HepG2 (cell line): ENCODE results near the gene GTF2H4. TPM values are rescaled to one million over a fixed set of nuclear protein-coding genes. Genes with fewer than 3 reads are reported as not detected.

ENCODE experiments used
- ATAC-seq: fragments of 200-7000 bp; cut with Tn5 transposase; 3 replicates; pipeline ENCODE4 v1.9.1; 2020; ENCODE audit warnings: mild to moderate bottlenecking, moderate library complexity
- BruUV-seq: library from RNA; stranded (reverse); fragments of 400-500 nt; replicated peaks from 2 replicates; lab custom pipeline; 2021; lab: Mats Ljungman, UMichigan
- CTCF ChIA-PET: fragments of 300-600 bp; formaldehyde crosslinking; extraction: SDS; loops from one replicate; lab custom pipeline; 2021; ENCODE audit warnings: low total read pairs, inconsistent platforms, low intra/inter-chr PET ratio; lab: Yijun Ruan, JAX
- POLR2A ChIA-PET: fragments of 350-600 bp; sonication (Branson Sonifier 250); formaldehyde crosslinking; loops from one replicate; lab custom pipeline; 2020; ENCODE audit warnings: antibody characterized with exemption, inconsistent platforms; lab: Yijun Ruan, JAX
- DNase-seq: peaks from one replicate; pipeline ENCODE4 v3.0.0-alpha.2; 2015; ENCODE audit warnings: low spot score
- FAIRE-seq: peaks from 3 replicates; lab custom pipeline; 2011; peaks lifted over from hg19 to GRCh38; lab: Jason Lieb, UNC
- H2AFZ ChIP-seq: one replicate; pipeline ENCODE4 v1.6.1; 2011; ENCODE audit warnings: low read length, inconsistent platforms
- H3K27ac ChIP-seq: fragments of 300-600 bp; 3 replicates; pipeline ENCODE4 v1.8.0; 2011; ENCODE audit warnings: mixed run types, mild to moderate bottlenecking, mixed read lengths, low read length, inconsistent platforms; ENCODE audit not compliant: insufficient read depth; ENCODE audit errors: extremely low read length
- H3K27me3 ChIP-seq, 2 experiments: fragments of 200-600 bp in 1 of 2; 2 replicates in 1 of 2; 3 replicates in 1 of 2; pipeline versions ENCODE4 v1.6.0 to v1.8.0; 2011; ENCODE audit warnings: low read length in 2 of 2, mild to moderate bottlenecking in 2 of 2, moderate library complexity in 2 of 2, inconsistent platforms in 1 of 2; ENCODE audit not compliant: insufficient read depth in 2 of 2, control insufficient read depth in 1 of 2
- H3K36me3 ChIP-seq, 2 experiments: fragments of 200-600 bp in 1 of 2; replicated peaks in 1 of 2; 2 replicates in 1 of 2; 3 replicates in 1 of 2; pipeline versions ENCODE4 v1.5.1 to v1.8.0; 2011; ENCODE audit warnings: low read length in 2 of 2, inconsistent platforms in 1 of 2; ENCODE audit not compliant: insufficient read depth in 2 of 2, control insufficient read depth in 1 of 2
- H3K4me1 ChIP-seq: 2 replicates; pipeline ENCODE4 v1.5.1; 2012; ENCODE audit warnings: low read length, inconsistent platforms; ENCODE audit not compliant: insufficient read depth
- H3K4me2 ChIP-seq: 2 replicates; pipeline ENCODE4 v1.6.0; 2011; ENCODE audit warnings: low read depth, low read length, inconsistent platforms
- H3K4me3 ChIP-seq, 3 experiments: fragments of 200-600 bp in 1 of 3; sonication (generic), shearing (Covaris generic) in 1 of 3; replicated peaks in 1 of 3; 2 replicates each; pipeline ENCODE4 v1.5.1; 2011 to 2016; ENCODE audit warnings: low read length in 3 of 3, inconsistent platforms in 2 of 3, low read depth in 2 of 3, mild to moderate bottlenecking in 2 of 3, control low read depth in 1 of 3, mixed read lengths in 1 of 3; ENCODE audit not compliant: insufficient read depth in 1 of 3
- H3K79me2 ChIP-seq: one replicate; pipeline ENCODE4 v1.6.1; 2011; ENCODE audit warnings: low read length, inconsistent platforms; ENCODE audit not compliant: insufficient read depth
- H3K9ac ChIP-seq: 2 replicates; pipeline ENCODE4 v1.6.0; 2011; ENCODE audit warnings: mild to moderate bottlenecking, low read depth, low read length, inconsistent platforms; ENCODE audit not compliant: insufficient read depth
- H3K9me3 ChIP-seq: 2 replicates; pipeline ENCODE4 v1.5.1; 2012; ENCODE audit warnings: mild to moderate bottlenecking, low read length
- H4K20me1 ChIP-seq: 2 replicates; pipeline ENCODE4 v1.6.0; 2011; ENCODE audit warnings: inconsistent platforms, mild to moderate bottlenecking, low read length, moderate library complexity; ENCODE audit not compliant: insufficient read depth
- EEA1 ChIP-seq: sonication (generic); formaldehyde crosslinking; IDR thresholded peaks from 2 replicates; pipeline ENCODE4 v1.5.1; 2020; ENCODE audit warnings: mild to moderate bottlenecking, missing genetic modification reagents, borderline replicate concordance
- KLF6 ChIP-seq: IDR thresholded peaks from 2 replicates; pipeline ENCODE4 v1.8.0; 2016; ENCODE audit warnings: missing biosample characterization, missing genetic modification reagents
- U2AF1 ChIP-seq: fragments of 200-400 bp; formaldehyde crosslinking; optimal IDR thresholded peaks from 2 replicates; pipeline ENCODE3; 2017; ENCODE audit warnings: mild to moderate bottlenecking, low read depth, low read length
- ZC3H4 ChIP-seq: sonication (generic); formaldehyde crosslinking; IDR thresholded peaks from 2 replicates; pipeline ENCODE4 v1.4.0; 2020; ENCODE audit warnings: missing genetic modification reagents, borderline replicate concordance
- ZMAT3 ChIP-seq: sonication (generic); formaldehyde crosslinking; conservative IDR thresholded peaks from 2 replicates; pipeline ENCODE4 v1.7.0; 2021; ENCODE audit warnings: missing genetic modification reagents
- ZNF34 ChIP-seq: sonication (generic); formaldehyde crosslinking; IDR thresholded peaks from 2 replicates; pipeline ENCODE4 v1.4.0; 2020; ENCODE audit warnings: mild to moderate bottlenecking, missing genetic modification reagents, borderline replicate concordance
- ZNF879 ChIP-seq: sonication (generic); formaldehyde crosslinking; IDR thresholded peaks from 2 replicates; pipeline ENCODE4 v1.8.1; 2023; ENCODE audit warnings: missing genetic modification reagents
- WGBS: methylation state at CpG from one replicate; pipeline ENCODE4 v1.1.6; 2017; ENCODE audit warnings: low lambda C conversion rate; 5-methylcytosine and 5-hydroxymethylcytosine counted together
- in situ Hi-C: cut with HindIII; loops from 2 replicates; pipeline ENCODE4 v1.10.0; 2017; ENCODE audit warnings: low pct_unique_long_range_greater_than_20kb; ENCODE audit not compliant: extremely low pct_ligation_motif_present
- intact Hi-C: fragments of 100-400 bp; cut with micrococcal nuclease; formaldehyde crosslinking; loops from one replicate; pipeline ENCODE4 v1.10.0; 2022; ENCODE audit not compliant: unreplicated experiment
- polyA plus RNA-seq, 8 experiments: library from polyadenylated mRNA; depleted of rRNA in 3 of 8; stranded (reverse) in 7 of 8; unstranded in 1 of 8; fragments of >200 nt; fragmentation: Illumina TruSeq in 4 of 8; extraction: Trizol in 4 of 8; gene quantifications; 2 replicates each; pipeline versions ENCODE4 v1.2.1 to v1.2.3, GENCODE V29; 2011 to 2016; ENCODE audit warnings: low read depth in 4 of 8, missing spikeins in 1 of 8, mixed read lengths in 1 of 8; ENCODE audit not compliant: insufficient read depth in 1 of 8
- total RNA-seq, 5 experiments: library from RNA; depleted of rRNA; stranded (reverse); fragments of >200 nt; fragmentation: Illumina TruSeq; extraction: Trizol; gene quantifications; 2 replicates each; pipeline ENCODE4 v1.2.3, GENCODE V29; 2016; ENCODE audit warnings: low read depth in 1 of 5
- TF ChIP-seq, protein P1 (sequence below), 2 experiments: fragments of 450-650 bp in 1 of 2; sonication (generic) in 1 of 2; formaldehyde crosslinking in 1 of 2; IDR thresholded peaks; 2 replicates each; pipeline versions ENCODE4 v1.6.1 to v1.8.0; 2016 to 2022; ENCODE audit warnings: antibody characterized with exemption in 1 of 2, mild to moderate bottlenecking in 1 of 2, missing genetic modification reagents in 1 of 2
- TF ChIP-seq, protein P2 (sequence below): sonication (generic); formaldehyde crosslinking; IDR thresholded peaks from 2 replicates; pipeline ENCODE4 v1.4.0; 2020; ENCODE audit warnings: missing genetic modification reagents
- TF ChIP-seq, protein P3 (sequence below): sonication (generic); formaldehyde crosslinking; IDR thresholded peaks from 2 replicates; pipeline ENCODE4 v1.5.1; 2020; ENCODE audit warnings: missing genetic modification reagents, mild to moderate bottlenecking, borderline replicate concordance

GTF2H4 gene
- total and polyA plus RNA-seq, 2 of the 13 experiments (the other 11 are each of a cell fraction or from before 2014, with no cell fraction given), result 15.9 to 49.3 TPM

DNA sequence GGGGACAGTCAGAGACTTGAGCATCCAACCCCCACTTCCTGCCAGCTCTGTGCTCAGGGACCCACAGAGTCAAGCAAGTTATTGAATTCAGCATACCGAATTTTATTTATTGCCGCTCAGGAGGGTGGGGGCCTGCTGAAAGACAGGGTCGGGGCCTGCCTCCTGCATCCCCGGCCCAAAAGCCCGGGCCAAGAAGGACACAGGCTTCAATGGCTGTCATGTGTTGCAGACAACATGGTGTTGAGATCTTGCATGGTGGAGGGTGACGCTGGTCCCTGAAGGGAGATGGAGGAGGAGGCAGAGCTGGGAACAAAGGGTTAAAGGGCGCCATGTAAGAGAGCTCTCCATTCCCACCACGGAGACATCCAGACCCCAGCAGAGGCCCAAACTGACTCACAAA lies 23.3 kb downstream of the GTF2H4 start:
- ChIA-PET CTCF (no interaction called here), POLR2A (no interaction called here)
- no TSS peak for BruUV-seq
- in situ Hi-C loops (no loop called here), intact Hi-C loops (no loop called here)
- FAIRE-seq, result no peak
- Histone ChIP-seq H3K4me1 (no peaks in the 10 kb centered on the region), H3K79me2 (no peaks in the 10 kb centered on the region), H3K9ac (no peak overlapping the region), H3K4me2 (no peak overlapping the region), H4K20me1 (no peaks in the 10 kb centered on the region), H3K9me3 (no peaks in the 10 kb centered on the region), H2AFZ (no peak overlapping the region), H3K36me3 (peaks cover 5% of the 10 kb centered on the region in 2 experiments; a peak in 4 of 5 replicates), H3K27me3 (peaks cover 2 to 25% of the 10 kb centered on the region in 2 experiments; a peak in 2 of 5 replicates), H3K4me3 (no peak overlapping the region), H3K27ac (no peak overlapping the region)
- WGBS, result 31% methylated on average over 8 of the region's 8 CpGs
- no peak for ATAC-seq
- no peak for DNase-seq
- TF ChIP-seq ZMAT3 (no peak), ZC3H4 (CRISPR knock-in tag) (no peak), ZNF34 (CRISPR knock-in tag) (no peak), ZNF879 (CRISPR knock-in tag) (no peak), U2AF1 (no peak), KLF6 (CRISPR knock-in tag) (no peak), EEA1 (CRISPR knock-in tag) (no peak)
- TF ChIP-seq, protein P1, sequence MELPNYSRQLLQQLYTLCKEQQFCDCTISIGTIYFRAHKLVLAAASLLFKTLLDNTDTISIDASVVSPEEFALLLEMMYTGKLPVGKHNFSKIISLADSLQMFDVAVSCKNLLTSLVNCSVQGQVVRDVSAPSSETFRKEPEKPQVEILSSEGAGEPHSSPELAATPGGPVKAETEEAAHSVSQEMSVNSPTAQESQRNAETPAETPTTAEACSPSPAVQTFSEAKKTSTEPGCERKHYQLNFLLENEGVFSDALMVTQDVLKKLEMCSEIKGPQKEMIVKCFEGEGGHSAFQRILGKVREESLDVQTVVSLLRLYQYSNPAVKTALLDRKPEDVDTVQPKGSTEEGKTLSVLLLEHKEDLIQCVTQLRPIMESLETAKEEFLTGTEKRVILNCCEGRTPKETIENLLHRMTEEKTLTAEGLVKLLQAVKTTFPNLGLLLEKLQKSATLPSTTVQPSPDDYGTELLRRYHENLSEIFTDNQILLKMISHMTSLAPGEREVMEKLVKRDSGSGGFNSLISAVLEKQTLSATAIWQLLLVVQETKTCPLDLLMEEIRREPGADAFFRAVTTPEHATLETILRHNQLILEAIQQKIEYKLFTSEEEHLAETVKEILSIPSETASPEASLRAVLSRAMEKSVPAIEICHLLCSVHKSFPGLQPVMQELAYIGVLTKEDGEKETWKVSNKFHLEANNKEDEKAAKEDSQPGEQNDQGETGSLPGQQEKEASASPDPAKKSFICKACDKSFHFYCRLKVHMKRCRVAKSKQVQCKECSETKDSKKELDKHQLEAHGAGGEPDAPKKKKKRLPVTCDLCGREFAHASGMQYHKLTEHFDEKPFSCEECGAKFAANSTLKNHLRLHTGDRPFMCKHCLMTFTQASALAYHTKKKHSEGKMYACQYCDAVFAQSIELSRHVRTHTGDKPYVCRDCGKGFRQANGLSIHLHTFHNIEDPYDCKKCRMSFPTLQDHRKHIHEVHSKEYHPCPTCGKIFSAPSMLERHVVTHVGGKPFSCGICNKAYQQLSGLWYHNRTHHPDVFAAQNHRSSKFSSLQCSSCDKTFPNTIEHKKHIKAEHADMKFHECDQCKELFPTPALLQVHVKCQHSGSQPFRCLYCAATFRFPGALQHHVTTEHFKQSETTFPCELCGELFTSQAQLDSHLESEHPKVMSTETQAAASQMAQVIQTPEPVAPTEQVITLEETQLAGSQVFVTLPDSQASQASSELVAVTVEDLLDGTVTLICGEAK (IDR thresholded peaks at IDR 0.05), result no peak
- TF ChIP-seq, protein P1 (CRISPR knock-in tag; IDR thresholded peaks at IDR 0.05), result no peak
- TF ChIP-seq, protein P2, sequence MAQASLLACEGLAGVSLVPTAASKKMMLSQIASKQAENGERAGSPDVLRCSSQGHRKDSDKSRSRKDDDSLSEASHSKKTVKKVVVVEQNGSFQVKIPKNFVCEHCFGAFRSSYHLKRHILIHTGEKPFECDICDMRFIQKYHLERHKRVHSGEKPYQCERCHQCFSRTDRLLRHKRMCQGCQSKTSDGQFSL (CRISPR knock-in tag), result no peak
- TF ChIP-seq, protein P3, sequence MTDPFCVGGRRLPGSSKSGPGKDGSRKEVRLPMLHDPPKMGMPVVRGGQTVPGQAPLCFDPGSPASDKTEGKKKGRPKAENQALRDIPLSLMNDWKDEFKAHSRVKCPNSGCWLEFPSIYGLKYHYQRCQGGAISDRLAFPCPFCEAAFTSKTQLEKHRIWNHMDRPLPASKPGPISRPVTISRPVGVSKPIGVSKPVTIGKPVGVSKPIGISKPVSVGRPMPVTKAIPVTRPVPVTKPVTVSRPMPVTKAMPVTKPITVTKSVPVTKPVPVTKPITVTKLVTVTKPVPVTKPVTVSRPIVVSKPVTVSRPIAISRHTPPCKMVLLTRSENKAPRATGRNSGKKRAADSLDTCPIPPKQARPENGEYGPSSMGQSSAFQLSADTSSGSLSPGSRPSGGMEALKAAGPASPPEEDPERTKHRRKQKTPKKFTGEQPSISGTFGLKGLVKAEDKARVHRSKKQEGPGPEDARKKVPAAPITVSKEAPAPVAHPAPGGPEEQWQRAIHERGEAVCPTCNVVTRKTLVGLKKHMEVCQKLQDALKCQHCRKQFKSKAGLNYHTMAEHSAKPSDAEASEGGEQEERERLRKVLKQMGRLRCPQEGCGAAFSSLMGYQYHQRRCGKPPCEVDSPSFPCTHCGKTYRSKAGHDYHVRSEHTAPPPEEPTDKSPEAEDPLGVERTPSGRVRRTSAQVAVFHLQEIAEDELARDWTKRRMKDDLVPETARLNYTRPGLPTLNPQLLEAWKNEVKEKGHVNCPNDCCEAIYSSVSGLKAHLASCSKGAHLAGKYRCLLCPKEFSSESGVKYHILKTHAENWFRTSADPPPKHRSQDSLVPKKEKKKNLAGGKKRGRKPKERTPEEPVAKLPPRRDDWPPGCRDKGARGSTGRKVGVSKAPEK (CRISPR knock-in tag), result no peak
